Neural cell (in vitro differentiated cells): ENCODE results near the gene ZNF366. TPM values are rescaled to one million over a fixed set of nuclear protein-coding genes. Genes with fewer than 3 reads are reported as not detected.

Source experiments
- H2AFZ ChIP-seq: fragments of 200-600, 300-800 bp; sonication (generic), shearing (Covaris generic); 2 replicates; pipeline ENCODE4 v1.6.0; 2014; ENCODE audit warnings: low read depth, mild to moderate bottlenecking, antibody characterized with exemption, low read length, moderate library complexity
- H3F3A ChIP-seq: fragments of 200-600 bp; shearing (Covaris generic); 2 replicates; pipeline ENCODE4 v1.6.1; 2016; ENCODE audit warnings: mild to moderate bottlenecking, moderate library complexity, mixed read lengths, antibody characterized with exemption, low read length; ENCODE audit not compliant: insufficient read depth, poor library complexity, severe bottlenecking
- H3K27ac ChIP-seq: fragments of 200-600, 300-800 bp; sonication (generic), shearing (Covaris generic); 2 replicates; pipeline ENCODE4 v1.5.1; 2014; ENCODE audit warnings: mild to moderate bottlenecking, low read length, moderate library complexity
- H3K27me3 ChIP-seq: fragments of 300-800, 200-600 bp; sonication (generic), shearing (Covaris generic); 2 replicates; pipeline ENCODE4 v1.6.0; 2014; ENCODE audit warnings: mild to moderate bottlenecking, low read depth, low read length, moderate library complexity; ENCODE audit not compliant: insufficient read depth
- H3K36me3 ChIP-seq: fragments of 300-800, 200-600 bp; sonication (generic), shearing (Covaris generic); 2 replicates; pipeline ENCODE4 v1.5.1; 2014; ENCODE audit warnings: mild to moderate bottlenecking, antibody characterized with exemption, low read length, moderate library complexity; ENCODE audit not compliant: insufficient read depth
- H3K4me2 ChIP-seq: fragments of 300-800, 200-600 bp; sonication (generic), shearing (Covaris generic); 2 replicates; pipeline ENCODE4 v1.6.0; 2014; ENCODE audit warnings: mild to moderate bottlenecking, low read length
- H3K4me3 ChIP-seq: fragments of 300-800, 200-600 bp; sonication (generic), shearing (Covaris generic); 2 replicates; pipeline ENCODE4 v1.5.1; 2014; ENCODE audit warnings: mild to moderate bottlenecking, low read length, moderate library complexity
- H3K79me2 ChIP-seq: fragments of 200-600 bp; shearing (Covaris generic); replicated peaks from 2 replicates; pipeline ENCODE4 v1.6.0; 2014; ENCODE audit warnings: mild to moderate bottlenecking, low read length, moderate library complexity; ENCODE audit not compliant: insufficient read depth
- H3K9ac ChIP-seq: fragments of 300-800, 200-600 bp; sonication (generic), shearing (Covaris generic); 2 replicates; pipeline ENCODE4 v1.6.1; 2016; ENCODE audit warnings: mild to moderate bottlenecking, low read length, mixed read lengths
- H3K9me2 ChIP-seq: fragments of 200-600 bp; shearing (Covaris generic); 2 replicates; pipeline ENCODE4 v1.6.1; 2016; ENCODE audit warnings: mild to moderate bottlenecking, low read length, mixed read lengths; ENCODE audit not compliant: insufficient read depth
- H3K9me3 ChIP-seq: fragments of 200-600, 300-800 bp; sonication (generic), shearing (Covaris generic); 2 replicates; pipeline ENCODE4 v1.6.1; 2016; ENCODE audit warnings: mild to moderate bottlenecking, mixed run types, low read length, moderate library complexity, mixed read lengths
- H4K20me1 ChIP-seq: fragments of 200-600 bp; shearing (Covaris generic); 2 replicates; pipeline ENCODE4 v1.6.1; 2016; ENCODE audit warnings: mild to moderate bottlenecking, mixed run types; ENCODE audit not compliant: insufficient read depth
- EP300 ChIP-seq: fragments of 450-650 bp; conservative IDR thresholded peaks from 2 replicates; pipeline ENCODE4 v1.6.1; 2014; ENCODE audit warnings: antibody characterized with exemption, mild to moderate bottlenecking, moderate library complexity; ENCODE audit not compliant: poor library complexity, severe bottlenecking
- EZH2 ChIP-seq: fragments of 200-600, 300-800 bp; shearing (Covaris generic), sonication (generic); IDR thresholded peaks from 2 replicates; pipeline ENCODE4 v1.6.1; 2014; ENCODE audit warnings: antibody characterized with exemption, low read length, borderline replicate concordance, mild to moderate bottlenecking; ENCODE audit not compliant: insufficient read depth, poor library complexity, severe bottlenecking
- MXI1 ChIP-seq: fragments of 450-650 bp; conservative IDR thresholded peaks from 2 replicates; pipeline ENCODE4 v1.6.1; 2014; ENCODE audit warnings: antibody characterized with exemption, mild to moderate bottlenecking; ENCODE audit not compliant: poor library complexity, severe bottlenecking
- POLR2AphosphoS5 ChIP-seq: IDR thresholded peaks from 2 replicates; pipeline ENCODE4 v1.6.1; 2012
- RAD21 ChIP-seq: fragments of 450-650 bp; conservative IDR thresholded peaks from 2 replicates; pipeline ENCODE4 v1.6.1; 2014; ENCODE audit warnings: antibody characterized with exemption, mild to moderate bottlenecking, moderate library complexity
- SMC3 ChIP-seq: fragments of 450-650 bp; conservative IDR thresholded peaks from 2 replicates; pipeline ENCODE4 v1.6.1; 2014; ENCODE audit warnings: antibody characterized with exemption, mild to moderate bottlenecking, moderate library complexity; ENCODE audit not compliant: poor library complexity
- TAF1 ChIP-seq: IDR thresholded peaks from 2 replicates; pipeline ENCODE4 v1.6.1; 2012; ENCODE audit warnings: low read depth
- polyA plus RNA-seq: library from polyadenylated mRNA; depleted of rRNA; stranded (reverse); fragments of >200 nt; gene quantifications from 2 replicates; pipeline ENCODE4 v1.2.3, GENCODE V29; 2014
- TF ChIP-seq, protein P1 (sequence below): fragments of 450-650 bp; IDR thresholded peaks from 2 replicates; pipeline ENCODE4 v1.5.1; 2014; ENCODE audit warnings: antibody characterized with exemption, mild to moderate bottlenecking, moderate library complexity; ENCODE audit not compliant: poor library complexity, severe bottlenecking
- TF ChIP-seq, protein P2 (sequence below): IDR thresholded peaks from 2 replicates; pipeline ENCODE4 v1.6.1; 2012; ENCODE audit warnings: borderline replicate concordance

The ZNF366 gene
- polyA plus RNA-seq, 1 donor from 2014 or later = not detected

DNA sequence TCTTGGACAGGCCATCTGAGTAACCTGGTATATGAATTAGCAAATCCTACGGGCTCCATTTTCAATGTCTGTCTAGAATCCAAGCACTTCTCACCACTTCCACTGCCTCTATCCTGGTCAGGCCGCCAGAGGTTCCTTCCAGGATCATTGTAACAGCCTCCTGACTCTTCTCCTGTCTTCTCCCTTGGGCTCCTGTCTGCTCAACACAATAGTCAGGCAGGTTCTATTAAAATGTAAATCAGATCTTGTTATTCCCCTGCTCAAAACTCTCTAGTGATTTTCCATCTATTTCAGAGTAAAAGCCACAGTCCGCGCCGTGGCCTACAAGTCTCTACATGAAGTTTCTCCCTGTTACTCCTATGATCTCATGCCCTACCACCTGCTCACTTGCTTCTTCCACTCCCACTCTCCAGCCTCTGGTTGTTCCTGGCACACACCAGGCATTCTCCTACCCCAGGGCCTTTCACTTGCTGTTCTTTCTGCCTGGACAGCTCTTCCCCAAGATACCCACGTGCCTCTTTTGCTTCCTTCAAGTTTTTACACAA lies 21.7 kb downstream of the ZNF366 start:
- no peaks in the 10 kb centered on the region for H3K79me2 ChIP-seq
- H2AFZ ChIP-seq = no peak overlapping the region
- H3K4me2 ChIP-seq = no peak overlapping the region
- H3K9ac ChIP-seq = no peak overlapping the region
- no peaks in the 10 kb centered on the region for H3K9me2 ChIP-seq
- H3K9me3 ChIP-seq = no peaks in the 10 kb centered on the region
- TF ChIP-seq, protein P1, sequence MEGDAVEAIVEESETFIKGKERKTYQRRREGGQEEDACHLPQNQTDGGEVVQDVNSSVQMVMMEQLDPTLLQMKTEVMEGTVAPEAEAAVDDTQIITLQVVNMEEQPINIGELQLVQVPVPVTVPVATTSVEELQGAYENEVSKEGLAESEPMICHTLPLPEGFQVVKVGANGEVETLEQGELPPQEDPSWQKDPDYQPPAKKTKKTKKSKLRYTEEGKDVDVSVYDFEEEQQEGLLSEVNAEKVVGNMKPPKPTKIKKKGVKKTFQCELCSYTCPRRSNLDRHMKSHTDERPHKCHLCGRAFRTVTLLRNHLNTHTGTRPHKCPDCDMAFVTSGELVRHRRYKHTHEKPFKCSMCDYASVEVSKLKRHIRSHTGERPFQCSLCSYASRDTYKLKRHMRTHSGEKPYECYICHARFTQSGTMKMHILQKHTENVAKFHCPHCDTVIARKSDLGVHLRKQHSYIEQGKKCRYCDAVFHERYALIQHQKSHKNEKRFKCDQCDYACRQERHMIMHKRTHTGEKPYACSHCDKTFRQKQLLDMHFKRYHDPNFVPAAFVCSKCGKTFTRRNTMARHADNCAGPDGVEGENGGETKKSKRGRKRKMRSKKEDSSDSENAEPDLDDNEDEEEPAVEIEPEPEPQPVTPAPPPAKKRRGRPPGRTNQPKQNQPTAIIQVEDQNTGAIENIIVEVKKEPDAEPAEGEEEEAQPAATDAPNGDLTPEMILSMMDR = no peak
- TF ChIP-seq TAF1 (no peak), SMC3 (no peak), RAD21 (no peak), POLR2AphosphoS5 (no peak), EP300 (no peak)
- no peak overlapping the region for H3K4me3 ChIP-seq
- no peaks in the 10 kb centered on the region for H4K20me1 ChIP-seq
- H3K27me3 ChIP-seq = no peaks in the 10 kb centered on the region
- no peaks in the 10 kb centered on the region for H3F3A ChIP-seq
- no peak overlapping the region for H3K27ac ChIP-seq
- no peaks in the 10 kb centered on the region for H3K36me3 ChIP-seq

DNA sequence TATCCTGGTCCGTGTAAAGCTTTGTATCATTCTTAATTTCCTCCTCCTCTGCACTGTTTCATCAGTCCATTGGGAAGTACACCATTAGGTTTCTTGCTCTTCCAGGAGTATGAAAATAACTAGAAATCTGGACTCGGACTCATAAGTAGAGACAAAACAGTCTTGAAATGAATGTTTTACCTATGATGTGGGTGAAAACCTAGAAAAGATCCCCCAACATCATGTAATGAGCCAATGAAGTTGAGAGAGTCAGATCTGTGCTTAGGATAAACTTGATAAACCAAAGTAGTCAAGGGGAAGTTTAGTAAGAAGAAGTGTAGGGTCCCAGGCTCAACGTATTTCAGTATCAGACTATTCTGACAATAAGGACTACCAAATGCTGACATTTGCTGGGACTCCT lies 25.2 kb downstream of the ZNF366 start:
- H3K27ac ChIP-seq = no peak overlapping the region
- no peaks in the 10 kb centered on the region for H3K27me3 ChIP-seq
- no peak overlapping the region for H2AFZ ChIP-seq
- no peaks in the 10 kb centered on the region for H3K9me3 ChIP-seq
- H3K4me3 ChIP-seq = no peak overlapping the region
- H3K36me3 ChIP-seq = no peaks in the 10 kb centered on the region
- H3K9ac ChIP-seq = no peak overlapping the region
- no peaks in the 10 kb centered on the region for H3K9me2 ChIP-seq
- no peak for TF ChIP-seq SMC3
- no peak for TF ChIP-seq TAF1
- TF ChIP-seq, protein P1 = no peak
- no peak for TF ChIP-seq EP300
- no peak for TF ChIP-seq EZH2
- TF ChIP-seq RAD21 = no peak
- no peak for TF ChIP-seq MXI1
- TF ChIP-seq POLR2AphosphoS5 = no peak
- TF ChIP-seq, protein P2, sequence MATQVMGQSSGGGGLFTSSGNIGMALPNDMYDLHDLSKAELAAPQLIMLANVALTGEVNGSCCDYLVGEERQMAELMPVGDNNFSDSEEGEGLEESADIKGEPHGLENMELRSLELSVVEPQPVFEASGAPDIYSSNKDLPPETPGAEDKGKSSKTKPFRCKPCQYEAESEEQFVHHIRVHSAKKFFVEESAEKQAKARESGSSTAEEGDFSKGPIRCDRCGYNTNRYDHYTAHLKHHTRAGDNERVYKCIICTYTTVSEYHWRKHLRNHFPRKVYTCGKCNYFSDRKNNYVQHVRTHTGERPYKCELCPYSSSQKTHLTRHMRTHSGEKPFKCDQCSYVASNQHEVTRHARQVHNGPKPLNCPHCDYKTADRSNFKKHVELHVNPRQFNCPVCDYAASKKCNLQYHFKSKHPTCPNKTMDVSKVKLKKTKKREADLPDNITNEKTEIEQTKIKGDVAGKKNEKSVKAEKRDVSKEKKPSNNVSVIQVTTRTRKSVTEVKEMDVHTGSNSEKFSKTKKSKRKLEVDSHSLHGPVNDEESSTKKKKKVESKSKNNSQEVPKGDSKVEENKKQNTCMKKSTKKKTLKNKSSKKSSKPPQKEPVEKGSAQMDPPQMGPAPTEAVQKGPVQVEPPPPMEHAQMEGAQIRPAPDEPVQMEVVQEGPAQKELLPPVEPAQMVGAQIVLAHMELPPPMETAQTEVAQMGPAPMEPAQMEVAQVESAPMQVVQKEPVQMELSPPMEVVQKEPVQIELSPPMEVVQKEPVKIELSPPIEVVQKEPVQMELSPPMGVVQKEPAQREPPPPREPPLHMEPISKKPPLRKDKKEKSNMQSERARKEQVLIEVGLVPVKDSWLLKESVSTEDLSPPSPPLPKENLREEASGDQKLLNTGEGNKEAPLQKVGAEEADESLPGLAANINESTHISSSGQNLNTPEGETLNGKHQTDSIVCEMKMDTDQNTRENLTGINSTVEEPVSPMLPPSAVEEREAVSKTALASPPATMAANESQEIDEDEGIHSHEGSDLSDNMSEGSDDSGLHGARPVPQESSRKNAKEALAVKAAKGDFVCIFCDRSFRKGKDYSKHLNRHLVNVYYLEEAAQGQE = no peak
- H3K4me2 ChIP-seq = no peak overlapping the region
- no peaks in the 10 kb centered on the region for H3F3A ChIP-seq
- no peaks in the 10 kb centered on the region for H4K20me1 ChIP-seq
- no peaks in the 10 kb centered on the region for H3K79me2 ChIP-seq
